Measurements from ENCODE around the gene BPIFB1.

- TF ChIP-seq POLR2A (IDR thresholded peaks at IDR 0.05; ENCODE audit: low read depth) (no peak), CTCF (IDR thresholded peaks at IDR 0.05) (no peak), POLR2AphosphoS5 (IDR thresholded peaks at IDR 0.05) (no peak), EP300 (IDR thresholded peaks at IDR 0.05) (no peak)
Measured at GRCh38 chr20:33250666-33251065, 32.3 kb upstream of the BPIFB1 start.

Measured in esophagus muscularis mucosa (tissue), 4 donors.